B cell (primary cell): ENCODE data around the gene CDC25B. TPM values are rescaled to one million over a fixed set of nuclear protein-coding genes. Genes with fewer than 3 reads are reported as not detected.
"Not testable (repeated sequence)": the region's sequence is repeated elsewhere in the genome, so short reads cannot be mapped to it uniquely, and the experiment has no call there.

Source experiments
- ATAC-seq: fragments of 200-7000 bp; cut with Tn5 transposase; one replicate; pipeline ENCODE4 v1.10.0; 2021; ENCODE audit warnings: low read depth, mild to moderate bottlenecking, moderate number of reproducible peaks, moderate library complexity
- CTCF ChIA-PET: fragments of 350-600 bp; sonication (Branson Sonifier 250); formaldehyde crosslinking; loops from one replicate; lab custom pipeline; 2021; ENCODE audit warnings: antibody characterized with exemption, inconsistent platforms; lab: Charles Lee
- POLR2A ChIA-PET: fragments of 350-600 bp; sonication (Branson Sonifier 250); formaldehyde crosslinking; loops from one replicate; lab custom pipeline; 2021; ENCODE audit warnings: antibody characterized with exemption; lab: Charles Lee
- DNase-seq: peaks from one replicate; pipeline ENCODE4 v3.0.0; 2013
- H2AFZ ChIP-seq: 2 replicates; pipeline ENCODE4 v1.6.1; 2012; ENCODE audit warnings: mild to moderate bottlenecking, low read depth, low read length; ENCODE audit not compliant: insufficient read depth, poor library complexity, severe bottlenecking
- H3K27ac ChIP-seq, 2 donors: 1 replicate in 1 of 2; 2 replicates in 1 of 2; pipeline ENCODE4 v1.5.1; 2012 to 2013; ENCODE audit warnings: low read length in 2 of 2, mild to moderate bottlenecking in 2 of 2, moderate library complexity in 1 of 2
- H3K27me3 ChIP-seq, 4 experiments: fragments of 200-600 bp in 1 of 4; sonication (generic) in 1 of 4; replicated peaks in 1 of 4; 1 replicate in 2 of 4; 2 replicates in 2 of 4; pipeline versions ENCODE4 v1.6.1 to v1.7.0; 2013 to 2016; ENCODE audit warnings: low read length in 3 of 4, mild to moderate bottlenecking in 2 of 4, mixed read lengths in 1 of 4, moderate library complexity in 1 of 4; ENCODE audit not compliant: insufficient read depth in 4 of 4, control insufficient read depth in 3 of 4; ENCODE audit errors: control extremely low read depth in 1 of 4
- H3K36me3 ChIP-seq, 2 experiments: replicated peaks in 1 of 2; 1 replicate in 1 of 2; 2 replicates in 1 of 2; pipeline versions ENCODE4 v1.6.1 to v1.7.1; 2013; ENCODE audit warnings: low read length in 1 of 2; ENCODE audit not compliant: insufficient read depth in 2 of 2, control insufficient read depth in 1 of 2; ENCODE audit errors: control extremely low read depth in 1 of 2, extremely low read depth in 1 of 2
- H3K4me1 ChIP-seq, 2 donors: fragments of 200-600 bp in 1 of 2; sonication (generic) in 1 of 2; 1 replicate in 1 of 2; 2 replicates in 1 of 2; pipeline versions ENCODE4 v1.5.1 to v1.6.1; 2013 to 2017; ENCODE audit warnings: low read length in 2 of 2; ENCODE audit not compliant: control insufficient read depth in 2 of 2, insufficient read depth in 2 of 2
- H3K4me2 ChIP-seq: replicated peaks from 2 replicates; pipeline ENCODE3; 2012; ENCODE audit warnings: mild to moderate bottlenecking, low read depth, low read length; ENCODE audit not compliant: poor library complexity, severe bottlenecking
- H3K4me3 ChIP-seq, 5 experiments: fragments of 200-600 bp in 1 of 5; sonication (generic) in 1 of 5; 1 replicate in 3 of 5; 2 replicates in 2 of 5; pipeline versions ENCODE4 v1.5.1 to v1.7.0; 2011 to 2016; ENCODE audit warnings: low read length in 4 of 5, mild to moderate bottlenecking in 4 of 5, low read depth in 2 of 5, control low read depth in 1 of 5, moderate library complexity in 1 of 5; ENCODE audit not compliant: insufficient read depth in 1 of 5; ENCODE audit errors: control extremely low read depth in 1 of 5, extremely low read depth in 1 of 5
- H3K79me2 ChIP-seq: fragments of 200-600 bp; sonication (generic); one replicate; pipeline ENCODE4 v1.6.0; 2016; ENCODE audit warnings: low read length; ENCODE audit not compliant: control insufficient read depth, insufficient read depth
- H3K9ac ChIP-seq: fragments of 200-600 bp; sonication (generic); 2 replicates; pipeline ENCODE4 v1.6.1; 2017; ENCODE audit warnings: mild to moderate bottlenecking, low read length, moderate library complexity
- H3K9me3 ChIP-seq, 3 donors: one replicate each; pipeline versions ENCODE4 v1.6.1 to v1.7.1; 2013; ENCODE audit warnings: low read length in 2 of 3; ENCODE audit not compliant: control insufficient read depth in 2 of 3, insufficient read depth in 1 of 3; ENCODE audit errors: control extremely low read depth in 1 of 3
- H4K20me1 ChIP-seq: 2 replicates; pipeline ENCODE4 v1.6.0; 2012; ENCODE audit warnings: mild to moderate bottlenecking, low read length; ENCODE audit not compliant: insufficient read depth, control insufficient read depth, poor library complexity, severe bottlenecking
- H3K27ac Mint-ChIP-seq: one replicate; pipeline ENCODE4 v1.8.0; 2021; ENCODE audit warnings: mixed read lengths
- H3K27me3 Mint-ChIP-seq: one replicate; pipeline ENCODE4 v1.8.0; 2021; ENCODE audit warnings: mixed read lengths
- H3K4me1 Mint-ChIP-seq: one replicate; pipeline ENCODE4 v1.8.0; 2021; ENCODE audit warnings: mixed read lengths
- H3K4me3 Mint-ChIP-seq: one replicate; pipeline ENCODE4 v1.8.0; 2021; ENCODE audit warnings: mixed read lengths
- H3K9me3 Mint-ChIP-seq: one replicate; pipeline ENCODE4 v1.8.0; 2022; ENCODE audit warnings: mixed read lengths; ENCODE audit not compliant: insufficient read depth
- CTCF ChIP-seq: fragments of 200-600 bp; IDR thresholded peaks from one replicate; pipeline ENCODE4 v1.8.0; 2022; ENCODE audit warnings: antibody characterized with exemption, mild to moderate bottlenecking
- EZH2 ChIP-seq: IDR thresholded peaks from 2 replicates; pipeline ENCODE4 v1.6.1; 2012; ENCODE audit warnings: borderline replicate concordance, low read depth, mild to moderate bottlenecking, moderate library complexity, low read length; ENCODE audit not compliant: insufficient read depth, poor library complexity, severe bottlenecking
- WGBS: methylation state at CpG from one replicate; pipeline ENCODE4 v1.1.5; 2013; ENCODE audit warnings: missing lambda C conversion rate; ENCODE audit not compliant: insufficient coverage; 5-methylcytosine and 5-hydroxymethylcytosine counted together
- intact Hi-C: fragments of 100-400 bp; cut with micrococcal nuclease; formaldehyde crosslinking; loops from one replicate; pipeline ENCODE4 v1.10.0; 2022
- polyA plus RNA-seq: library from polyadenylated mRNA; depleted of rRNA; stranded (reverse); fragments of >200 nt; gene quantifications from 2 replicates; pipeline ENCODE4 v1.2.3, GENCODE V29; 2012
- total RNA-seq, 2 donors: library from RNA; stranded (reverse); fragments of 120-200 nt in 1 of 2; gene quantifications; 1 replicate in 1 of 2; 2 replicates in 1 of 2; pipeline versions ENCODE4 v1.2.3 to v1.2.4, GENCODE V29; 2013 to 2022

The CDC25B gene
- total and polyA plus RNA-seq, 2 donors (not counting 1 experiment from before 2014, with no cell fraction given): 72.3 to 114 TPM

GRCh38 chr20:3836132-3836531, 40.0 kb downstream of the CDC25B start:
- Histone ChIP-seq H3K4me1 (no peaks in the 10 kb centered on the region), H3K4me3 (no peak overlapping the region), H2AFZ (no peak overlapping the region), H3K9me3 (no peaks in the 10 kb centered on the region), H3K27me3 (no peaks in the 10 kb centered on the region), H3K36me3 (no peaks in the 10 kb centered on the region), H4K20me1 (no peaks in the 10 kb centered on the region), H3K4me2 (no peak overlapping the region), H3K27ac (no peak overlapping the region), H3K9ac (no peak overlapping the region), H3K79me2 (no peaks in the 10 kb centered on the region)
- ATAC-seq (no peak), DNase-seq (no peak)
- 83% methylated on average over 1 of the region's 4 CpGs for WGBS
- intact Hi-C loops: no loop called here
- ChIA-PET POLR2A (no interaction called here), CTCF (interaction anchor here (1.5 to 2.3 kb wide), 2 partner anchors 16 to 50 kb away, joined by 5 to 8 read pairs; partner anchors contain the start of genes AP5S1 and CENPB)
- Mint-ChIP-seq H3K27ac (no peak overlapping the region), H3K9me3 (no peaks in the 10 kb centered on the region), H3K4me1 (no peaks in the 10 kb centered on the region), H3K27me3 (no peaks in the 10 kb centered on the region), H3K4me3 (no peak overlapping the region)
- no peak for TF ChIP-seq EZH2

- H3K9me3 Mint-ChIP-seq: no peaks in the 10 kb centered on the region
- H3K4me1 Mint-ChIP-seq: no peaks in the 10 kb centered on the region
- Histone ChIP-seq H3K27ac (no peak overlapping the region), H3K27me3 (no peaks in the 10 kb centered on the region), H3K36me3 (no peaks in the 10 kb centered on the region), H3K4me3 (no peak overlapping the region), H3K9ac (no peak overlapping the region), H3K79me2 (no peaks in the 10 kb centered on the region), H3K4me2 (no peak overlapping the region), H4K20me1 (no peaks in the 10 kb centered on the region), H3K9me3 (no peaks in the 10 kb centered on the region), H3K4me1 (no peaks in the 10 kb centered on the region), H2AFZ (no peak overlapping the region)
- no peak overlapping the region for H3K27ac Mint-ChIP-seq
- H3K4me3 Mint-ChIP-seq: no peak overlapping the region
- ATAC-seq (no peak), DNase-seq (no peak)
- ChIA-PET POLR2A (no interaction called here), CTCF (no interaction called here)
- no peaks in the 10 kb centered on the region for H3K27me3 Mint-ChIP-seq
- TF ChIP-seq EZH2: no peak
- no peak for TF ChIP-seq CTCF
- no CpG with 5 or more reads among the region's 3 CpGs for WGBS
- intact Hi-C loops: no loop called here
Observed at GRCh38 chr20:3839328-3839727, 43.2 kb downstream of the CDC25B start.

- H3K79me2 ChIP-seq, H3K27me3 Mint-ChIP-seq, POLR2A ChIA-PET, H3K4me2 ChIP-seq, H3K4me3 ChIP-seq, H3K36me3 ChIP-seq, H3K9me3 ChIP-seq, DNase-seq, intact Hi-C loops, H3K9me3 Mint-ChIP-seq, H3K4me1 Mint-ChIP-seq, H4K20me1 ChIP-seq, H3K27ac Mint-ChIP-seq, H3K4me1 ChIP-seq, CTCF ChIA-PET, H3K9ac ChIP-seq, H3K4me3 Mint-ChIP-seq, H3K27me3 ChIP-seq, H3K27ac ChIP-seq, ATAC-seq, H2AFZ ChIP-seq: not testable (repeated sequence)
- 100% methylated on average over 4 of the region's 7 CpGs for WGBS
Observed at GRCh38 chr20:3840201-3840600, 44.1 kb downstream of the CDC25B start.
